SKM-1 treated with dmso at 0.1 percent for 144 hours (cell line): ENCODE data around the gene GAB3.

Experiments
- DNase-seq: peaks from one replicate; lab custom pipeline; 2025; ENCODE audit not compliant: unreplicated experiment; lab: John Stamatoyannopoulos, UW

GAB3 gene

DNA sequence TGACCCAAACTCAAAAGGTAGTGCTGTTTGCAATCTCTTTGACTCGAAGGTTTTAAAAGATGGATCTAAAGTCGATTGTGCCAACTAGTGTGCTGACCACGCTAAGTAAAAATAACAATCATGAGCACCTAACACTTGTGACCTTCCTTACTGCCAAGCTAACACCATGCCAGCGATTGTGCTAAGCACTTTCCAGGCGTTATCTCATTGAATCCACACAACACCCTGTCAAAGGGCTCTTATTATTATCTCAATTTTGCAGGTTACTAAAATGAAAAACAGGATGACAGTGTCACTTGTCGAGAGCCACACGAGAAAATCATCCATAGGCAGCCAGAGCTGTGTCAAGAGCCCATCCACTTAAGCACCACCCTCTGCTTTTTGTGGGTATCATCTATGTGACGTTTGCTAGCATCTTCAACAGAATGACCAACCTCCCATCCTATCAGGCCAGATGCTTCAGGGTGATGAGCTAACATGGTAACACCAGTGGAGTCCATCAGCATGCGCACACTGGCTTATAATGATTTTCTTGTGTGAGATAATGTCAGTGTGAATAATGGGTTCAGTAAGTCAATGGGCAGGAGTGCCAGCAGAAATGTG is 893 bp upstream of the GAB3 start:
- no peak for DNase-seq

DNA sequence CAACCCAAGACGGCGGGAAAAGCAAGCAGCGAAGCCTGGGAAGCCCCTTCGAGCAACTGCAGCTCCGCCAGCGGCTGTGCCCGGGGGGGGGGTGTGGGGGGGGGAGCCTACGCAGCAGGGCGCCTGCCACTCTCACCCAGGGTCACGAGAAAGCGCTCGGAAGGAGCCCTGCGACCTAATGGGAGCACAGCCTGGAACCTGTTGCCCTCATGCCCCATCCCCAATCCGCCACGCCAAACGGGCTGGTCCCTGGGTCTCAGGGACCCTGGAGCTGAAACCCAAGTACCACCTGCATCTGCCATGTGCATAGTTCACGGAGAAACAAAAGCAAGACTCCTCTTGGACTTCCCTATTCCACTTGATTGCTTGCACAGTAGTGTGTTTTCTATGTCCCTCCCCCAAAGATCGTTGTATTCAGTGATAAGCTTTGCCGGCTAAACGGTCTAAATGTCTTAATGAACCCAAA is 359 bp upstream of the GAB3 start:
- peak; percentile 28 for DNase-seq

DNA sequence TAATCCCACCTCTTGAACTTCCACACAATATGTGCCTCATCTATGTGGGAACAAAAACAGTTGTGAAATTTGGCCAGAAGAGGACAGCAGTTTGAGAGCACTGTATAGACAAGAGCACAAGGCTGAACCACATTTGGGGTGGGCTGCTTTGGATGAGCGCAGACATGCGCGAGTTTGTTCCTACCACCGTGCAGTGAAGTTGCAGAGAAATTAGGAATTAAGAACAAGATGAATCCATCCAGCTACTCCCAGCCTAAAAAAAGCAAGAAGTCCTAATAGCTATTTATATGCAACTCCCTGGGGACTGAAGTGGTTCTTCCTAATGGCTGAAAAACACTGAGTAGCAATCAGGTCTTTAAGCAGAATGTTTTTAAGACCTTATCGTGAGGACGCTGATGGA is 1.0 kb downstream of the GAB3 start:
- DNase-seq = no peak

DNA sequence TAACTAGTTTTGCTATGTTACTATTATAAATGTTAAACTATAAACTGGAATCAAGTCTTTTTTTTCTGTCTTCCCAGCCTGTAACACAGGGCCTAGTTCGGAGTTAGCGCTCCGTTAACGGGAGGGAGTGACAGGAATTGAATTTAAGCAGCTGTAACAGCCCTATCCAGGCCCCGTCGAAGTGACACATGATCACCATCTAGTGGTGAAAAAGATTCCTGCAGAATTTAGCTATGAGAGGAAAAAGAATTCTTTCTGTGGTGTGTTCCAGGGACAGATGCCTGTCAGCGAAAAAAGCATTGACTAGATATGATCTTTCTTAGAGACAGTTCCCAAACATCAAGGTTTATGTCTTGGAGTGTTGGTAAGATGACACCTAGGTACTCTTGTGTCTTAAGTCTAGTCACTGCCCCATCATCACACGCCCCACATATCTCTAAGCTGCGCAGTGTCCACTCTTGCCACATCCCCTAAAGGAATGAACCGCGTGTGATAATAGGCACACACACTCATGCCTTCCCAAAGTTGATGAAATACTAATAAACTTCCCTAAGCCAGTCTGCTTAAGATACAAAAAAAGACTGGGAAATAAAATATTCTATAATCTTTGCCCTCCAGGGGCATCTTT is 2.1 kb downstream of the GAB3 start:
- DNase-seq = peak; percentile 41

GRCh38 chrX:154742613-154743012 is 8.3 kb downstream of the GAB3 start:
- no peak for DNase-seq

DNA sequence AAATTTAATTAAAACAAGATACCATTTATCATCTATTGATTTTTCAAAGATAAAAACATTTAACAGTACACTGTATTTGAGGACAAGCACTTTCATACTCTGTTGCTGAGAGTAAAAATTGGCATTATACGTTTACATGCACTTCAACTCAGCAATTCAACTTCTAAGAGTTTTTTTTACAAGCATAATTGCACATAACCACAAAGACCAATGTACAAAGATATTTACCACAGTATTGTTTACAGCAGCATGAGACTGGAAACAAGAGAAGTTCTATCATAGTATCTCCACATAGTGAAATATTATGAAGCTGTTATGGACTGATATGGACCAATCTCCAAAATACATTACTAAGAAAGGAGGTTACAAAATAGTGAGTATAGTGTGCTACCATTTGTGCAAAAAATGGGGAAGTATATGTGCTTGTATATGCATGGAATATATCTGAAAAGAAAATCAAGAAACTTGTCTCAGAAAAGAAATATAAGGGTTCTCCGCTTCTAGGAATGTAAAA is 10.9 kb downstream of the GAB3 start:
- no peak for DNase-seq

DNA sequence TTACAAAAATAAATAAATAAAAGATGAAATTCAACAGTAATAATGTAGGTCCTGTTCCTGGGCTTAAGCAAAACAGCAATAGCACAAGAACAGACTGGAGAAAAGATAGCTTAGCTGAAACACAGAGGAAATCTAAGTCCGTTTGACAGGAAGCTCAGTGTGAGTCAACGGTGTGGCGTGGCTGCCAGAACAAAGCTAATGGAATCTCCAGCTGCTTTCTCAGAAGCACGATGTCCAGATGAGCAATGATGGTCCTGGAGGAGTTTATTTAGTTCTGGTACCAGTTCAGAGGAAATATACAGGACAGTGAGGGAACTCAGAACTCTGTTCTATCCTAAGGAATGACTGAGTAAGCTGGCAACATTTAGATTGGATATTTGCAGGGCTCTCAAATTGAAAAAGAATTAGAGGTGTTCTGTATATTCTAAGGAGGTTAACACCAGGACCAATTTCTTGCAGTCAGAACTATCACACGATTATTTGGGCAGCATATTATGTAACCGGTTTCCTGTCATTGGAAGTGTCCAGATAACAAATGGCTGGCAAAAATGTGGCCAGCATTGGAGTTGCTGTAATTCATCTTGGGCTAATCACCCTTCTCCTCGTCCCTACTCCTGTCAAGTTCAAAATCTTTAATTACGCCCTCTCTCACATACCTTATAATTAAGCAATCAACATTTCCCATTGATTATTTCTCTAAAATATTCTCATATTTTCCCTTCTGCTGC is 12.7 kb downstream of the GAB3 start:
- no peak for DNase-seq

GRCh38 chrX:154737136-154737535 is 13.7 kb downstream of the GAB3 start:
- no peak for DNase-seq

- no peak for DNase-seq
These were observed 15.0 kb downstream of the GAB3 start for GRCh38 chrX:154735695-154736393.

GRCh38 chrX:154734061-154734781 is 16.7 kb downstream of the GAB3 start:
- DNase-seq = peak; percentile 60

DNA sequence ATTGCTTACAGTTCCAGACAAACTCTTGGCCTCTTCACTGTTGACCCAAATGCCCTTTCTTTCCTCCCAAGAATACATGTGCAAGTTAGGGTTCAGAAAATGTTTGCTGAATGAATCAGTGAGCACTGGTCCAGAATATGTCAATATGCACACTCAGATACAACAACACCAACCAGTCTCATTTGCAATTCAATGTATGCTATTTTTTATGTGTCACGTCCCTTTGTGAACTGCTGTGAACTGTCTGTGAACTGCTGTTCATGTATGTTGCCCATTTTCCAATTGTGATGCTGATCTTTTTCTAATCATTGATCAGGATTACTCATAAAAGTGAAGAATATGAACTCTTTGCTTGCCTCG is 17.8 kb downstream of the GAB3 start:
- DNase-seq = no peak

- no peak for DNase-seq
These were observed 18.3 kb downstream of the GAB3 start for GRCh38 chrX:154732421-154733065.

DNA sequence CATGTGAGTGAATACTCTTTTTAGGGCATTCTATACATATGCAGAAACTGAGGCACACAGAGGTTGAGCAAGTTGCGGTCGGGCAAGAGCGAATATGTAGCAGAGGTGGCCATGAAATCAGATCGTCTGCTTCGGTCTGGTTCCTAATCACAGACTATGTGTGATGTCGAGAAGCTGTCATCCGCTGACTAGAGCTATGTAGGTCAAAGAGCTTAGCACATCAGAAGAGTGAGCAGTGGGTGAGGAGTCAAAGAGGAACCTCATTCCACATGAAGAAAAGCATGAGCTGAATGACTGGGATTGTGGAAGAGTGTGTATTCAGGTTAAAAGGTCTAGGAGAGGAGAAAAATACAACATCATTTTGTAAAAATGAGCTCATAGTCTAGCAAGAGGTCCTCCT is 19.0 kb downstream of the GAB3 start:
- no peak for DNase-seq

GRCh38 chrX:154731184-154731583 is 19.7 kb downstream of the GAB3 start:
- peak; percentile 36 for DNase-seq

- DNase-seq = no peak
These were observed 20.5 kb downstream of the GAB3 start for GRCh38 chrX:154730253-154730891.

DNA sequence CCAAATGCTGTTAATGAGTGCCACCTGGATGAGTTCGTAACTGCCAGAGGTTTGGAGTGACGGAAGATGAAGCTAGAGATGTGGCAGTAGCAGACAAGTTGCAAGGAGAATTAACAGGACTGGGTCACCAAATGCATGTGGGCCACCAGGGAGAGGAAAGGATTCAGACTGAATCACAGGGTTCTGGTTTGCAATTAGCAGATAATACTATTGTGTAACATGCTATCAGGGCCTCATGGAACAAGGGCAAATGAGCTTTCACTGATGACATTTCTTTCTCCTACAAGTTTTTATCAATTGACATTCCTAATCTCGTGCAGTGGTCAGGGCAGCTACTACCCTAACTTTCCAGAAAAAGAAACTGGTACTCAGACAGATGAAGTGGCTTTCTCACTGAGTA is 21.4 kb downstream of the GAB3 start:
- no peak for DNase-seq

DNA sequence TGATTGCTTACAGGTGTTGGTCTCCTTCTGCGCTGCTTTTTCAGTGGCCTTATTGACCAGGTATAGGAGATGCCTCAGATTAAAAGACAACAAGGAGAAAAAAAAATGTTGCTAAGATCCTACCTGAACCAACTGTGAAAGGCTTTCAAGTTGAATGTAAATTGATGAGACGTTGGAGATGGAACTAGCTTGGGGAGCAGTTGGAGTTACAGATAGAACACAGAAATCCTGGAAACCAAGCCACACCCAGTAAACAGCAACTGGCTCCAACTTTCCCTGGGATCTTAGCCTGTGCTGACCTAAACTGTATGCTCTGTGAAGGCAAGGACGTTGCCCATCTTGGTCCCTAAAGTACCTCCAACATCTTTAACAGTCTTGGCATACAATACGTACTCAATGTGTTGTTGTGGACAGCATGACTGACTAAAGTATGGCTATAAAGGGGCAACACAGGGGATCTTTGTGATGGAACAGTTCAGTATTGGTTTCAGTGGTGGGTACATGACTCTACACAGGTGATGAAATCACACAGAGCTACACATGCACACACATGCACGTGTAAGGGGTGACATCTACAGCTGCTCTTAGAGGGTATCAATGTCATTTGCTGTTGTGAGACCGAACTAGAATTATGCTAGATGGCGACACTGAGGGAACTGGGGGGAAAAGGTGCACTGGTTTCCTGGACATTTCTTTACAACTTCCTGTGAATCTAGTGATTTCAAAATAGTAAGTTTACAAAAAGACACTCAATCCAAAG is 22.3 kb downstream of the GAB3 start:
- no peak for DNase-seq

DNA sequence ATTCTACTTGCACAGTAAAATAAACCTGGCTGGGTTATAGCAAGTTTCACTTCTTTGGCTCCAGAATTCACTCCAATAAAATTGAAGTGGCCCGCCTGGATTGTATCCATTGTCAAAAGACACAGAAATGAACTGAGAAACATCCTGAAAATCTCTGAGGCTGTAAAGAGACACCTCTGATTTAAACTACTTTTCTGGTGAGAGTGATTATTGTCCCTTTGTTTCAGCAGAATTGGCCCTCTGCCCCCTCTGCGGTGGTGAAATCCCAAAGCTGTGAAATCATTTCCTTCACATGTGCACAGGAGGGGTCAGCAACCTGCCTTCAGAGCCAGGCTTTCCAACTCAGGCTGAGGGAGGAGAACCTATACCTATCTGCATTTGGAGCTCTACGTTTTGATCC is 23.0 kb downstream of the GAB3 start:
- peak; percentile 2 for DNase-seq

- DNase-seq = no peak
These were observed 23.5 kb downstream of the GAB3 start for GRCh38 chrX:154727418-154727817.
